IMR-90 (cell line): ENCODE measurements around the gene WDR81. TPM values are rescaled to one million over a fixed set of nuclear protein-coding genes. Genes with fewer than 3 reads are reported as not detected.
A peak's percentile ranks its signal among the peaks of the same experiment; 100 is the strongest.

ENCODE experiments used
- ATAC-seq: fragments of 200-7000 bp; cut with Tn5 transposase; 2 replicates; pipeline ENCODE4 v1.9.1; 2020; ENCODE audit warnings: low read depth, mild to moderate bottlenecking, moderate library complexity
- BruUV-seq: library from RNA; stranded (reverse); fragments of 400-500 nt; replicated peaks from 2 replicates; lab custom pipeline; 2021; lab: Mats Ljungman, UMichigan
- CTCF ChIA-PET: fragments of 300-600 bp; formaldehyde crosslinking; extraction: SDS; loops from one replicate; lab custom pipeline; 2021; ENCODE audit warnings: antibody characterized with exemption; lab: Yijun Ruan, JAX
- POLR2A ChIA-PET: fragments of 300-600 bp; sonication (Branson Sonifier 250); formaldehyde crosslinking; loops from one replicate; lab custom pipeline; 2022; ENCODE audit warnings: antibody characterized with exemption; ENCODE audit not compliant: unreplicated experiment; lab: Charles Lee
- DNase-seq: peaks from one replicate; pipeline ENCODE4 v3.0.0; 2013
- H2AFZ ChIP-seq: replicated peaks from 2 replicates; pipeline ENCODE3; 2013; ENCODE audit warnings: low read length, mild to moderate bottlenecking; ENCODE audit not compliant: poor library complexity
- H2AK5ac ChIP-seq: 2 replicates; pipeline ENCODE4 v1.6.1; 2013; ENCODE audit warnings: low read depth, low read length, inconsistent platforms
- H2AK9ac ChIP-seq: replicated peaks from 2 replicates; pipeline ENCODE3; 2013; ENCODE audit warnings: mild to moderate bottlenecking, low read depth, low read length, moderate library complexity; ENCODE audit not compliant: poor library complexity
- H2BK120ac ChIP-seq: 2 replicates; pipeline ENCODE4 v1.6.1; 2013; ENCODE audit warnings: low read depth, low read length, inconsistent platforms
- H2BK15ac ChIP-seq: 3 replicates; pipeline ENCODE4 v1.6.1; 2013; ENCODE audit warnings: low read depth, low read length, inconsistent platforms
- H2BK20ac ChIP-seq: 2 replicates; pipeline ENCODE4 v1.6.1; 2013; ENCODE audit warnings: low read depth, mild to moderate bottlenecking, inconsistent platforms, low read length, moderate library complexity
- H2BK5ac ChIP-seq: 2 replicates; pipeline ENCODE4 v1.6.1; 2013; ENCODE audit warnings: mild to moderate bottlenecking, low read depth, low read length, inconsistent platforms; ENCODE audit not compliant: poor library complexity, severe bottlenecking
- H3K14ac ChIP-seq: replicated peaks from 2 replicates; pipeline ENCODE4 v1.6.1; 2013; ENCODE audit warnings: low read depth, low read length, inconsistent platforms
- H3K18ac ChIP-seq: 2 replicates; pipeline ENCODE4 v1.6.1; 2013; ENCODE audit warnings: low read depth, low read length, control low read depth
- H3K23ac ChIP-seq: 2 replicates; pipeline ENCODE4 v1.6.1; 2013; ENCODE audit warnings: low read depth, low read length, inconsistent platforms
- H3K27ac ChIP-seq: 2 replicates; pipeline ENCODE4 v1.5.1; 2013; ENCODE audit warnings: mild to moderate bottlenecking, control low read depth, low read length; ENCODE audit not compliant: insufficient read depth
- H3K27me3 ChIP-seq: 2 replicates; pipeline ENCODE4 v1.6.1; 2013; ENCODE audit warnings: low read length; ENCODE audit not compliant: control insufficient read depth, insufficient read depth
- H3K36me3 ChIP-seq: 2 replicates; pipeline ENCODE4 v1.6.1; 2013; ENCODE audit warnings: low read length, mixed read lengths; ENCODE audit not compliant: control insufficient read depth, insufficient read depth
- H3K4ac ChIP-seq: 2 replicates; pipeline ENCODE4 v1.6.1; 2013; ENCODE audit warnings: low read depth, low read length, inconsistent platforms
- H3K4me1 ChIP-seq: 2 replicates; pipeline ENCODE4 v1.6.1; 2013; ENCODE audit warnings: low read length, mixed read lengths; ENCODE audit not compliant: control insufficient read depth, insufficient read depth
- H3K4me2 ChIP-seq: 2 replicates; pipeline ENCODE4 v1.6.1; 2013; ENCODE audit warnings: low read depth, mild to moderate bottlenecking, control low read depth, low read length, moderate library complexity
- H3K4me3 ChIP-seq: 2 replicates; pipeline ENCODE4 v1.5.1; 2013; ENCODE audit warnings: low read depth, mild to moderate bottlenecking, control low read depth, low read length, moderate library complexity; ENCODE audit not compliant: insufficient read depth
- H3K56ac ChIP-seq: 2 replicates; pipeline ENCODE4 v1.6.1; 2013; ENCODE audit warnings: low read length, inconsistent platforms; ENCODE audit not compliant: insufficient read depth; ENCODE audit errors: extremely low read depth
- H3K79me1 ChIP-seq, 2 experiments: 2 replicates each; pipeline ENCODE4 v1.6.1; 2013; ENCODE audit warnings: low read length in 2 of 2, inconsistent platforms in 1 of 2, low read depth in 1 of 2
- H3K9ac ChIP-seq: 2 replicates; pipeline ENCODE4 v1.6.1; 2013; ENCODE audit warnings: low read depth, low read length, control low read depth
- H3K9me1 ChIP-seq: 2 replicates; pipeline ENCODE4 v1.6.1; 2013; ENCODE audit warnings: low read length, inconsistent platforms; ENCODE audit not compliant: insufficient read depth
- H3K9me3 ChIP-seq: 2 replicates; pipeline ENCODE4 v1.6.1; 2013; ENCODE audit warnings: low read length; ENCODE audit not compliant: control insufficient read depth, insufficient read depth
- H4K20me1 ChIP-seq: 2 replicates; pipeline ENCODE4 v1.6.1; 2013; ENCODE audit warnings: low read length, inconsistent platforms; ENCODE audit not compliant: insufficient read depth
- H4K5ac ChIP-seq: 2 replicates; pipeline ENCODE4 v1.6.1; 2013; ENCODE audit warnings: mild to moderate bottlenecking, low read depth, low read length, control low read depth
- H4K8ac ChIP-seq, 2 experiments: 2 replicates each; pipeline ENCODE4 v1.6.1; 2013; ENCODE audit warnings: low read depth in 2 of 2, low read length in 2 of 2, control low read depth in 1 of 2, inconsistent platforms in 1 of 2
- H4K91ac ChIP-seq: 2 replicates; pipeline ENCODE4 v1.6.1; 2013; ENCODE audit warnings: low read depth, low read length, inconsistent platforms; ENCODE audit not compliant: insufficient read depth
- FOS ChIP-seq: fragments of 150-350 bp; IDR thresholded peaks from 2 replicates; pipeline ENCODE4 v1.6.1; 2016; ENCODE audit warnings: low read depth, low read length
- POLR2A ChIP-seq: IDR thresholded peaks from 2 replicates; pipeline ENCODE4 v1.6.1; 2012; ENCODE audit warnings: mild to moderate bottlenecking, low read depth, low read length
- RFX5 ChIP-seq: IDR thresholded peaks from 2 replicates; pipeline ENCODE4 v1.8.0; 2012; ENCODE audit warnings: low read depth, mild to moderate bottlenecking, low read length, moderate library complexity
- WGBS, 2 experiments: methylation state at CpG; one replicate each; pipeline versions ENCODE4 v1.1.5 to v1.1.7; 2013; ENCODE audit warnings: missing lambda C conversion rate in 2 of 2; ENCODE audit not compliant: insufficient read length in 1 of 2; ENCODE audit errors: extremely low coverage in 2 of 2; 5-methylcytosine and 5-hydroxymethylcytosine counted together
- dilution Hi-C: fragments of 300-500 bp; cut with HindIII; formaldehyde crosslinking; loops from one replicate; pipeline ENCODE4 v1.14.3; 2018; ENCODE audit warnings: low sequenced_read_pairs; ENCODE audit not compliant: unreplicated experiment
- in situ Hi-C: fragments of 300-500 bp; cut with MboI; formaldehyde crosslinking; loops from 3 replicates; pipeline ENCODE4 v1.14.3; 2019; ENCODE audit warnings: low sequenced_read_pairs, inconsistent platforms, mixed read lengths
- intact Hi-C: fragments of 100-400 bp; cut with micrococcal nuclease; formaldehyde crosslinking; loops from 2 replicates; pipeline ENCODE4 v1.10.0; 2022
- polyA plus RNA-seq, 3 experiments: library from polyadenylated mRNA; depleted of rRNA; stranded (reverse); fragments of >200 nt; gene quantifications; 2 replicates each; pipeline ENCODE4 v1.2.3, GENCODE V29; 2012; ENCODE audit warnings: low replicate concordance in 1 of 3
- total RNA-seq: library from RNA; depleted of rRNA; stranded (reverse); fragments of >200 nt; gene quantifications from 2 replicates; pipeline ENCODE4 v1.2.3, GENCODE V29; 2012
- TF ChIP-seq, protein P1 (sequence below): conservative IDR thresholded peaks from 2 replicates; pipeline ENCODE4 v1.5.1; 2012; ENCODE audit warnings: mild to moderate bottlenecking, low read depth, low read length, improper control_type of control experiment

WDR81 gene
- total and polyA plus RNA-seq, 2 of the 4 experiments (the other 2 are of a cell fraction): 3.0 to 8.4 TPM

DNA sequence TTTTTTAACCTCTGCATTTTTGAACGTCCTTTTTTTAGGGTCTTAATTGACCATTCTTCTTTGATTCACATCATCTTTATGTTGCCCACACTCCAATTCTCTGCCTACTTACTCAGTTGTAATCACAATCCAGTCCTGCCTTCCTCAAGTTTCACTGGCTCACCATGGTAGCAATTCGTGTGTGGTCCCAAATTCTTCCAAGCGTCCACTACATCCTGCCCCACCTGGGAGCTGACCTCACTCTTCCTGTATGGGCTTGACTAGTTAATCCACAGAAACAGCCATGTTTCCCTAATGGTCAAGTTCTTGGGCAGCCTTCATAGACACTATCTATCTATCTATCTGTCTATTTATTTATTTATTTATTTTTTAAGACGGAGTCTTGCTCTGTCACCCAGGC, 21.4 kb upstream of the WDR81 start:
- H4K91ac ChIP-seq: no peak overlapping the region
- TF ChIP-seq FOS (no peak), RFX5 (no peak), POLR2A (no peak)
- TF ChIP-seq, protein P1, sequence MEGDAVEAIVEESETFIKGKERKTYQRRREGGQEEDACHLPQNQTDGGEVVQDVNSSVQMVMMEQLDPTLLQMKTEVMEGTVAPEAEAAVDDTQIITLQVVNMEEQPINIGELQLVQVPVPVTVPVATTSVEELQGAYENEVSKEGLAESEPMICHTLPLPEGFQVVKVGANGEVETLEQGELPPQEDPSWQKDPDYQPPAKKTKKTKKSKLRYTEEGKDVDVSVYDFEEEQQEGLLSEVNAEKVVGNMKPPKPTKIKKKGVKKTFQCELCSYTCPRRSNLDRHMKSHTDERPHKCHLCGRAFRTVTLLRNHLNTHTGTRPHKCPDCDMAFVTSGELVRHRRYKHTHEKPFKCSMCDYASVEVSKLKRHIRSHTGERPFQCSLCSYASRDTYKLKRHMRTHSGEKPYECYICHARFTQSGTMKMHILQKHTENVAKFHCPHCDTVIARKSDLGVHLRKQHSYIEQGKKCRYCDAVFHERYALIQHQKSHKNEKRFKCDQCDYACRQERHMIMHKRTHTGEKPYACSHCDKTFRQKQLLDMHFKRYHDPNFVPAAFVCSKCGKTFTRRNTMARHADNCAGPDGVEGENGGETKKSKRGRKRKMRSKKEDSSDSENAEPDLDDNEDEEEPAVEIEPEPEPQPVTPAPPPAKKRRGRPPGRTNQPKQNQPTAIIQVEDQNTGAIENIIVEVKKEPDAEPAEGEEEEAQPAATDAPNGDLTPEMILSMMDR: no peak
- no peak overlapping the region for H3K4me3 ChIP-seq
- no peak for ATAC-seq
- 48% methylated on average over 3 of the region's 4 CpGs; no CpG with 5 or more reads in 1 of the 2 experiments for WGBS, 2 experiments
- intact Hi-C loops (no loop called here), dilution Hi-C loops (no loop called here), in situ Hi-C loops (loop anchor here (25.0 kb wide), 1 partner anchor 334 kb away; the partner anchor contains the start of genes DPH1, OVCA2 and RTN4RL1)
- no peaks in the 10 kb centered on the region for H3K4me1 ChIP-seq
- H2AK9ac ChIP-seq: no peak overlapping the region
- no peak overlapping the region for H2BK20ac ChIP-seq
- DNase-seq: peak; percentile 37
- no peak overlapping the region for H2BK120ac ChIP-seq
- no peak overlapping the region for H2BK15ac ChIP-seq
- BruUV-seq: TSS peak; percentile 27
- no peak overlapping the region for H3K56ac ChIP-seq
- H2AK5ac ChIP-seq: no peak overlapping the region
- H3K9me1 ChIP-seq: peaks cover 5% of the 10 kb centered on the region; the same call in 1 of the 2 replicates
- no peak overlapping the region for H4K5ac ChIP-seq
- no peak overlapping the region for H3K9ac ChIP-seq
- ChIA-PET POLR2A (no interaction called here), CTCF (no interaction called here)
- no peaks in the 10 kb centered on the region for H3K9me3 ChIP-seq
- H3K79me1 ChIP-seq: no peaks in the 10 kb centered on the region
- no peak overlapping the region for H3K18ac ChIP-seq
- H2BK5ac ChIP-seq: no peak overlapping the region
- no peak overlapping the region for H3K14ac ChIP-seq
- peaks cover 9% of the 10 kb centered on the region for H3K36me3 ChIP-seq
- no peak overlapping the region for H3K23ac ChIP-seq
- H3K4me2 ChIP-seq: no peak overlapping the region
- no peak overlapping the region for H2AFZ ChIP-seq
- no peak overlapping the region for H4K8ac ChIP-seq
- H3K27me3 ChIP-seq: no peaks in the 10 kb centered on the region
- no peak overlapping the region for H3K4ac ChIP-seq
- no peak overlapping the region for H3K27ac ChIP-seq
- peaks cover 9% of the 10 kb centered on the region; the same call in 1 of the 2 replicates for H4K20me1 ChIP-seq
